Liver (tissue), 9 donors: ENCODE results near the gene ZSWIM6. TPM values are rescaled to one million over a fixed set of nuclear protein-coding genes. Genes with fewer than 3 reads are reported as not detected.

ENCODE experiments used
- DNase-seq: peaks from one replicate; pipeline ENCODE4 v3.0.0-alpha.2; 2017; ENCODE audit warnings: low spot score
- H3K27ac ChIP-seq, 2 donors: one replicate each; pipeline ENCODE4 v1.7.0; 2013; ENCODE audit warnings: inconsistent platforms in 2 of 2, low read length in 2 of 2, control low read depth in 1 of 2, low read depth in 1 of 2, mild to moderate bottlenecking in 1 of 2
- H3K27me3 ChIP-seq, 4 donors: one replicate each; pipeline versions ENCODE4 v1.6.1 to v1.7.0; 2013; ENCODE audit warnings: low read length in 3 of 4, inconsistent platforms in 1 of 4, mild to moderate bottlenecking in 1 of 4, moderate library complexity in 1 of 4; ENCODE audit not compliant: control insufficient read depth in 4 of 4, insufficient read depth in 4 of 4
- H3K36me3 ChIP-seq, 4 donors: one replicate each; pipeline versions ENCODE4 v1.6.1 to v1.7.0; 2013; ENCODE audit warnings: low read length in 3 of 4, mild to moderate bottlenecking in 3 of 4, low read depth in 1 of 4, moderate library complexity in 1 of 4; ENCODE audit not compliant: control insufficient read depth in 4 of 4, insufficient read depth in 3 of 4
- H3K4me1 ChIP-seq, 4 donors: one replicate each; pipeline versions ENCODE4 v1.6.1 to v1.7.0; 2013; ENCODE audit warnings: low read length in 3 of 4, mild to moderate bottlenecking in 3 of 4, moderate library complexity in 1 of 4; ENCODE audit not compliant: control insufficient read depth in 4 of 4, insufficient read depth in 4 of 4
- H3K4me3 ChIP-seq, 3 donors: one replicate each; pipeline versions ENCODE4 v1.6.1 to v1.7.0; 2013; ENCODE audit warnings: low read length in 3 of 3, control low read depth in 1 of 3, low read depth in 1 of 3, mild to moderate bottlenecking in 1 of 3
- H3K9ac ChIP-seq, 2 donors: one replicate each; pipeline ENCODE4 v1.7.0; 2013; ENCODE audit warnings: low read length in 2 of 2, mild to moderate bottlenecking in 2 of 2, moderate library complexity in 2 of 2, control low read depth in 1 of 2, low read depth in 1 of 2
- H3K9me3 ChIP-seq, 4 donors: one replicate each; pipeline versions ENCODE4 v1.6.1 to v1.7.0; 2013; ENCODE audit warnings: low read length in 3 of 4; ENCODE audit not compliant: control insufficient read depth in 4 of 4
- ATF3 ChIP-seq: IDR thresholded peaks from 2 replicates; pipeline ENCODE4 v1.6.1; 2016; ENCODE audit warnings: antibody characterized with exemption
- CTCF ChIP-seq: fragments of 150-350 bp; IDR thresholded peaks from 2 replicates; pipeline ENCODE4 v1.5.1; 2017; ENCODE audit warnings: improper control_type of control experiment, low read depth, low read length; ENCODE audit not compliant: missing input control
- EGR1 ChIP-seq, 2 donors: IDR thresholded peaks; 2 replicates each; pipeline ENCODE4 v1.6.1; 2016 to 2018; ENCODE audit warnings: antibody characterized with exemption in 2 of 2, low read depth in 2 of 2
- FOXA1 ChIP-seq: IDR thresholded peaks from 2 replicates; pipeline ENCODE4 v1.6.1; 2016; ENCODE audit warnings: antibody characterized with exemption
- FOXA2 ChIP-seq: IDR thresholded peaks from 2 replicates; pipeline ENCODE4 v1.6.1; 2016; ENCODE audit warnings: antibody characterized with exemption
- GABPA ChIP-seq, 2 donors: IDR thresholded peaks in 1 of 2; conservative IDR thresholded peaks in 1 of 2; 2 replicates each; pipeline ENCODE4 v1.6.1; 2016; ENCODE audit warnings: antibody characterized with exemption in 2 of 2, mild to moderate bottlenecking in 1 of 2, moderate library complexity in 1 of 2
- HNF4A ChIP-seq, 2 donors: conservative IDR thresholded peaks; 2 replicates each; pipeline ENCODE4 v1.6.1; 2016; ENCODE audit warnings: antibody characterized with exemption in 2 of 2, mild to moderate bottlenecking in 2 of 2
- HNF4G ChIP-seq: IDR thresholded peaks from 2 replicates; pipeline ENCODE4 v1.6.1; 2016; ENCODE audit warnings: antibody characterized with exemption
- JUND ChIP-seq, 2 donors: IDR thresholded peaks; 2 replicates each; pipeline ENCODE4 v1.6.1; 2016; ENCODE audit warnings: antibody characterized with exemption in 2 of 2
- MAX ChIP-seq: IDR thresholded peaks from 2 replicates; pipeline ENCODE4 v1.6.1; 2016; ENCODE audit warnings: antibody characterized with exemption
- NR2F2 ChIP-seq: IDR thresholded peaks from 2 replicates; pipeline ENCODE4 v1.6.1; 2016; ENCODE audit warnings: antibody characterized with exemption
- RAD21 ChIP-seq, 2 donors: IDR thresholded peaks; 2 replicates each; pipeline ENCODE4 v1.6.1; 2016; ENCODE audit warnings: antibody characterized with exemption in 2 of 2, mild to moderate bottlenecking in 2 of 2
- REST ChIP-seq: IDR thresholded peaks from 2 replicates; pipeline ENCODE4 v1.6.1; 2016; ENCODE audit warnings: antibody characterized with exemption, mild to moderate bottlenecking
- RXRA ChIP-seq, 2 donors: IDR thresholded peaks; 2 replicates each; pipeline ENCODE4 v1.6.1; 2017 to 2018; ENCODE audit warnings: antibody characterized with exemption in 2 of 2, mild to moderate bottlenecking in 1 of 2
- SP1 ChIP-seq: IDR thresholded peaks from 2 replicates; pipeline ENCODE4 v1.6.1; 2018; ENCODE audit warnings: antibody characterized with exemption, mild to moderate bottlenecking
- TAF1 ChIP-seq: conservative IDR thresholded peaks from 2 replicates; pipeline ENCODE4 v1.6.1; 2016; ENCODE audit warnings: antibody characterized with exemption, mild to moderate bottlenecking
- YY1 ChIP-seq: IDR thresholded peaks from 2 replicates; pipeline ENCODE4 v1.6.1; 2016; ENCODE audit warnings: antibody characterized with exemption, mild to moderate bottlenecking
- ZBTB33 ChIP-seq: IDR thresholded peaks from 2 replicates; pipeline ENCODE4 v1.6.1; 2016; ENCODE audit warnings: antibody characterized with exemption
- WGBS: extraction: QIAGEN DNeasy Blood & Tissue Kit; methylation state at CpG from one replicate; pipeline ENCODE4 v1.1.7; 2013; 5-methylcytosine and 5-hydroxymethylcytosine counted together
- polyA plus RNA-seq, 2 donors: library from polyadenylated mRNA; stranded (reverse) in 1 of 2; unstranded in 1 of 2; fragments of 200-250 nt in 1 of 2; fragments of >200 nt in 1 of 2; fragmentation: Nextera tagmentation in 1 of 2; extraction: Ambion mirVana in 1 of 2; gene quantifications; one replicate each; pipeline versions ENCODE4 v1.2.1 to v1.2.3, GENCODE V29; 2013 to 2015
- total RNA-seq, 2 donors: library from RNA; depleted of rRNA; stranded (reverse); fragments of >200 nt; gene quantifications; one replicate each; pipeline ENCODE4 v1.2.3, GENCODE V29; 2014
- donor health status: healthy.
- donor health status: healthy.
- donor health status: healthy.
- donor health status: healthy.
- donor health status: healthy.

The ZSWIM6 gene
- total and polyA plus RNA-seq, 4 donors = 1.3 to 5.2 (median 3.3) TPM

GRCh38 chr5:61329550-61330128 lies 2.4 kb upstream of the ZSWIM6 start:
- Histone ChIP-seq H3K4me3 (no peak overlapping the region), H3K9ac (peak overlapping the region in 1 of 2 donors; percentile 29), H3K27me3 (no peaks in the 10 kb centered on the region), H3K27ac (peak overlapping the region; percentile 0 to 98), H3K4me1 (peaks cover 0 to 17% (median 10%) of the 10 kb centered on the region in 4 donors), H3K36me3 (no peaks in the 10 kb centered on the region), H3K9me3 (no peaks in the 10 kb centered on the region)
- WGBS = 69% methylated on average over 10 of the region's 10 CpGs
- DNase-seq = no peak
- TF ChIP-seq NR2F2 = no peak

GRCh38 chr5:61330341-61330844 lies 1.7 kb upstream of the ZSWIM6 start:
- TF ChIP-seq CTCF (no peak), RXRA (IDR thresholded peaks at IDR 0.05) (peak in 1 of 2 donors; percentile 16), JUND (IDR thresholded peaks at IDR 0.05) (no peak), TAF1 (no peak), FOXA2 (no peak), GABPA (IDR thresholded peaks at IDR 0.05 in 1 of 2, conservative IDR thresholded peaks at IDR 0.05 in 1 of 2) (no peak), HNF4G (no peak), ATF3 (no peak), EGR1 (IDR thresholded peaks at IDR 0.05; ENCODE audit: low read depth in 2 of 2) (no peak), RAD21 (IDR thresholded peaks at IDR 0.05) (peak; percentile 11 to 36), SP1 (peak; percentile 7), YY1 (peak; percentile 55), FOXA1 (no peak), NR2F2 (no peak), ZBTB33 (no peak), MAX (peak; percentile 49), HNF4A (conservative IDR thresholded peaks at IDR 0.05) (no peak), REST (no peak)
- peak overlapping the region; percentile 98 for H3K27ac ChIP-seq
- no peaks in the 10 kb centered on the region for H3K9me3 ChIP-seq
- peak overlapping the region; percentile 29 to 77 for H3K9ac ChIP-seq
- no peaks in the 10 kb centered on the region for H3K27me3 ChIP-seq
- no peaks in the 10 kb centered on the region for H3K36me3 ChIP-seq
- DNase-seq = peak; percentile 38
- peaks cover 0 to 25% (median 15%) of the 10 kb centered on the region in 4 donors for H3K4me1 ChIP-seq
- WGBS = 2% methylated on average over 30 of the region's 30 CpGs
- H3K4me3 ChIP-seq = peak overlapping the region; percentile 71 to 92 (median 84)
